Glomerular endothelial cell (primary cell): ENCODE results near the gene DNAH10. TPM values are rescaled to one million over a fixed set of nuclear protein-coding genes. Genes with fewer than 3 reads are reported as not detected.

Source experiments
- DNase-seq: peaks from one replicate; pipeline ENCODE4 v3.0.0-alpha.2; 2011; ENCODE audit warnings: low read depth, low spot score; ENCODE audit errors: extremely low read depth
- total RNA-seq: library from RNA; depleted of rRNA; stranded (reverse); fragments of >200 nt; gene quantifications from 2 replicates; pipeline ENCODE4 v1.2.3, GENCODE V29; 2015

Gene DNAH10
- total RNA-seq, 1 donor from 2014 or later = not detected

DNA sequence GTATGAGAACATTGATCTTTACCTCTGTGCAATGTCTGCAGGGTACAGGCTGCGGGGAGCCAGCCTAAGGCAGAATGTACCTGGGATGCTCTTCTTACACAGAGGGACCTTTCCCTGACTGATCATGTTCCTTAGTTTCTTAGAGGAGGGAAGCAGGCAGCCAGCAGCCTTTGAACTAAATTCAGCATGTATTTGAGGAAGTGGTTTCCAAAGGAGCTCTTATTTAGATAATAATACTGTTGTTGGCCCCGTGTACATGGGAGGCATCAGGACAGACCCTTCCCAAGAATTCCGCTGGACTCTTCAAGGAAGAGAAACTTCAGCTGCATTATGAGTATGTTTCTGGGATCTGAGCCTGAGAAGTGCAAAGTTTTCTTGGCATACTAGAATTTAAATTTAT, 111.7 kb downstream of the DNAH10 start:
- DNase-seq = no peak

GRCh38 chr12:123877968-123878367, 115.9 kb downstream of the DNAH10 start:
- no peak for DNase-seq

- no peak for DNase-seq
Measured at GRCh38 chr12:123879101-123879500, 117.0 kb downstream of the DNAH10 start.

GRCh38 chr12:123879691-123880090, 117.6 kb downstream of the DNAH10 start:
- no peak for DNase-seq

GRCh38 chr12:123882161-123882705, 120.1 kb downstream of the DNAH10 start:
- no peak for DNase-seq

DNA sequence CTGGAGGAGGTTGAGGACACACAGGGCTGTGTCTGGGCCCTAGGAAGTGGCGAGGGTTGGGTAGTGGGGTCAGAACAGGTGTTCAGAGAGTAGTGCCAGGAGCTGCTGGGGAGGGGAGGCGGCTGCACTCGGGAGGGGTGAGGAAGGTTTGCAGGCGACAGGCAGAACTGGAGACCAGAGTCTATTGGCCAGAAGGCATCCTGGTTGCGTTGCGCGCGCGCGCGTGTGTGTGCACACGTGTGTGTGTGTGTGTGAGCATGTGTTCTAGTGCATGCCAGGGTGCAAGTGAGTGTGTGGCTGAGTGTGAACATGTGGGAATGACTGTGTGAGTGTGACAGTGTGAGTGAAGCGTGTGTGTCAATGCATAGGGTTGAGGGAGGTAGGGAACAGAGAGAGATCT, 124.2 kb downstream of the DNAH10 start:
- no peak for DNase-seq

DNA sequence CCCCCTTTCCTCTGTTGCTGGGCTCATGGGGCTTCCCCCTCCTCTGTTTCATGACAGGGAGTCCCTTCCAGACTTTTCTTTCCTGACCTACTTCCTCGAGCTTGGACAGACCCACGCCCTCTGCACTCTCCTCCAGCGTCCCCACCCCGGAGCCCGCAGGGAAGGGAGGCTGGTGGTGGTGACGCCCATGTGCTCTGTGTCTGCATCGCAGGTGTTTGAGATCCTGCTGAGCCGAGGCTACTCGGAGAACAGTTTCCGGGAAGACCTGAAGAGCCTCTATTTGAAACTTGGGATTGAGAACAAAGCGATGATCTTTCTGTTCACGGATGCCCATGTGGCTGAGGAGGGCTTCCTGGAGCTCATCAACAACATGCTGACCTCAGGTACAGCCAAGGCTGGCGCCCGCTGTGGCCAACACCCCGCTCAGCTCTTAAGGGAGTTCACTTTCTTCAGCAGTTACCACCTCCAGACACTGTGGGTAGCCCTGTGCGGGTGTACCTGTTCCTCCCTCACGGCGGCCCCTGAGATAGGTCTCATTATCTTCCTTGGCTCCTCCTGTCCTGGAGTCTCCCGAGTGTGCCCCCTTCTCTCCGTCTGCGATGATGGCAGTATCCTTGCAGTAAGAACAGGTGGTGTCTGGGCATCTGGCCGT, 125.0 kb downstream of the DNAH10 start:
- no peak for DNase-seq

DNA sequence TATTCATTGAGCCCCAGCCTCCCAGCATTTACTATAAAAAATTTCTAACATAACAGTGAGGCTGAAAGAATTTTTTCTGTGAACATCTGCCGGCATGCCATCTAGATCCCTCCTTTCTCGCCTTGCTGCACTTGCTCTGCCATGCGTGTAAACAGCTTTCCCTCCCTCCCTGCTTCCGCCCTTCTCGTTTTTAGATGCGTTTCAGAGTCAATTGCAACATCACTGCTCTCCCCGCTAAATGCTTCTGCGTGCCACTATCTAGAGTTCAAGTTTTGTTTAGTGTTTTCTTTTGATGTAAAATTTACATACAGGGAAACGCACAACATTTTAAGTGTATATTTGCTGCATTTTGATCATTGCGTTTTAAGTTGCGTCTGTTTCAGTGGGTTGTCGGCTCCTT, 126.9 kb downstream of the DNAH10 start:
- DNase-seq = no peak

GRCh38 chr12:123889848-123890535, 127.9 kb downstream of the DNAH10 start:
- no peak for DNase-seq

DNA sequence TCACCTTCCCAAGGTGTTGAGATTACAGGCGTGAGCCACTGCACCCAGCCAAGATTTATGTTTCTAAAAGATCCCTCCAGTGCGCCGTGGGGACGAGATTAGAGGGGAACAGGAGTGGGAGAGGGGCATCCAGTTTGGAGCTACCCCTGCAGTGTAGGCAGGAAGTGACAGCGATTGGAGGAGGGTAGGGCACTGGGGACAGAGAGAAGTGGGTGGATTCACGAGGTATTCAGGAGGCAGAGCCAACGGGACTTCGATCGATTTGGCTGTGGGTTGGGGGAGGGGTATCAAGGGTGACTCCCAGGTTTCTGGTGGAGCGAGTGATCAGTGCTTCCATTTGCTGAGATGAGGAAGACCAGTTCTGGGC, 128.4 kb downstream of the DNAH10 start:
- DNase-seq = no peak

DNA sequence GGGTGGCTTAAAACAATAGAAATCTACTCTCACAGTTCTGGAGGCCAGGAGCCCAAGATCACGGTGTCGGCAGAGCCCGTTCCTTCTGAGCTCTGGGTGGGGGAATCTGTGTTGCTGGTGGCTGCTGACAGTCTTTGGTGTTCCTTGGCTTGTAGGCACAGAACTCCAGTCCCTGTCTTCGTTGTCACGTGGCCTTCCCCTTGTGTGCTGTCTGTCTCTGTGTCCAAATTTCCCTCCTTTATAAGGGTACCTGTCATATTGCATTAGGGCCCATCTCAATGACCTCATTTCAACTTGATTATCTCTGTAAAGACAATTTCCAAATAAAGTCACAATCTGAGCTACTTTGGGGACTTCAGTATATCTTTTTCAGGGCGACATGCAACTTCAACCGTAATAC, 128.9 kb downstream of the DNAH10 start:
- no peak for DNase-seq

- no peak for DNase-seq
Measured at GRCh38 chr12:123891516-123892179, 129.5 kb downstream of the DNAH10 start.

- no peak for DNase-seq
Measured at GRCh38 chr12:123892180-123892559, 130.1 kb downstream of the DNAH10 start.

DNA sequence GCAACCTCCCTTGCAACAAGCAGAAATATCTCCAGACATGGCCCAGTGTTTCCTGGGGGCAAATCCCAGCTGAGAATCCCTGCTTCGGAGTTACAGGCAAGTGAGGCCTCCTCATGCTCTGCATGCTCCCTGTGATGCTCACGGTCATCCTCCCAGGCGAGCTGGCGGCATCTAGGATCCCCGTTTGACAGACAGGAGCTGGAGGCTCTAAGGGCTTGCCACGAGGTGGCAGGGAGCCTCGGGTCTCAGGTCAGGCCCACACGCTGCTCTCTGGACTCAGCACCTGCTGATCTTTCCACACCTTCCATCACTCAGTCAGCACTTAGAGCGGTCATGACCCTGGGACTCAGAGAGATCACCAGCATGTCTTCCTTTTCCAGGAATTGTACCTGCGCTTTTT, 130.8 kb downstream of the DNAH10 start:
- DNase-seq = no peak

DNA sequence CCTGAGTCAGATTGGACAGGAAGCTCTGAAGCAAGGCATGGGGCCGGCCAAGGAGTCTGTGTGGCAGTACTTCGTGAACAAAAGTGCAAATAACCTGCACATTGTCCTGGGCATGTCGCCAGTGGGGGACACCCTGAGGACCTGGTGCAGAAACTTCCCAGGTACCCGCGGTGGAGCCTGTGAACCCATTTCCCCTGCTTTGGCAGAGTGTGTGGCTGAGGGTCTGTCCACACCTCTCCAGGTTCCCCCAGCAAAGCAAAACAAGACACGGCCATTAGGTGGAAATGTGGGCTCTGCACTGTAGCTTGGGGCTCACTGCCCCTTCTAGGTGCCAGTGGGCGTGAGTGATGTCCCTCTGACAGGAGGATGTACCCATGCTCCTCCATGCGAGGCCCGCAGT, 131.2 kb downstream of the DNAH10 start:
- DNase-seq = no peak

GRCh38 chr12:123894823-123895345, 132.8 kb downstream of the DNAH10 start:
- no peak for DNase-seq

- DNase-seq = no peak
Measured at GRCh38 chr12:123895451-123895850, 133.3 kb downstream of the DNAH10 start.

DNA sequence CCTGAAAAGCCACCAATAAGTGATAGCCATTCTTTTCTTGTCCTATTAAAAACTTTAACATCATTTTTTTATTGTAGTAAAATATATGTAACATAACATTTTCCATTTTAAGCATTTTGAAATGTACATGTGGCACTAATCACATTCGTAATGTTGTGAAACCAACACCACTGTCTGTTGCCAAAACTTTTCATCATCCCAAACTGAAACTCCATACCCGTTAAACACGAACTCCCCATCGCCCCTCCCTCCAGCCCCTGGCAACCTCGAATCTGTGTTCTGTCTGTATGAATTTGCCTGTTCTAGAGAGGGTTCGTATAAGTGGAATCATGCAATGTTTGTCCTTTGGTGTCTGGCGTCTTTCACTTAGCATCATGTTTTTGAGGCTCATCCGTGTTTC, 134.7 kb downstream of the DNAH10 start:
- no peak for DNase-seq

DNA sequence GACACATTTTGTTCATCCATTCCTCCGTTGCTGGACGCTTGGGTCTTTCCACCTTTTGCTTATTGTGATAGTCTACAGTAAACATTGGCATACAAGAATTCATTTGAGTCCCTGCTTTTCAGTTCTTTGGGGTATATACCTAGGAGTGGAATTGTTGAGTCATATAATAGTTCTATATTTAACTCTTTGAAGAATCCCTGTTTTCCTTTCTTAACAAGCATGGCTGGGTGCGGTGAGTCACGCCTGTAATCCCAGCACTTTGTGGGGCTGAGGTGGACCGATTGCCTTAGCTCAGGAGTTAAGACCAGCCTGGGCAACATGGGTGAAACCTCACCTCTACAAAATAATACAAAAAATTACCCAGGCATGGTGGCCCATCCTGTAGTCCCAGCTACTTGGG, 135.1 kb downstream of the DNAH10 start:
- no peak for DNase-seq

GRCh38 chr12:123898673-123899072, 136.6 kb downstream of the DNAH10 start:
- no peak for DNase-seq

GRCh38 chr12:123899368-123899767, 137.3 kb downstream of the DNAH10 start:
- DNase-seq = no peak
